OCI-LY7 (cell line): ENCODE measurements around the gene XRCC5. TPM values are rescaled to one million over a fixed set of nuclear protein-coding genes. Genes with fewer than 3 reads are reported as not detected.

Experiments used
- BruUV-seq: library from RNA; stranded (reverse); fragments of 400-500 nt; replicated peaks from 2 replicates; lab custom pipeline; 2021; lab: Mats Ljungman, UMichigan
- CTCF ChIA-PET: fragments of 300-600 bp; sonication (Branson Sonifier 250); formaldehyde crosslinking; loops from one replicate; lab custom pipeline; 2022; ENCODE audit warnings: antibody characterized with exemption; ENCODE audit not compliant: unreplicated experiment; lab: Charles Lee
- POLR2A ChIA-PET: fragments of 300-600 bp; sonication (Branson Sonifier 250); formaldehyde crosslinking; loops from one replicate; lab custom pipeline; 2022; ENCODE audit warnings: antibody characterized with exemption; lab: Charles Lee
- DNase-seq: peaks from one replicate; pipeline ENCODE4 v3.0.0-alpha.2; 2015; ENCODE audit warnings: low spot score
- H2AFZ ChIP-seq: fragments of 200-600 bp; sonication (generic), shearing (Covaris generic); 2 replicates; pipeline ENCODE4 v1.6.1; 2014; ENCODE audit warnings: mild to moderate bottlenecking, antibody characterized with exemption, low read length, moderate library complexity
- H3K27ac ChIP-seq: fragments of 200-600 bp; sonication (generic); 2 replicates; pipeline ENCODE4 v1.5.1; 2014; ENCODE audit warnings: mixed run types, low read depth, mild to moderate bottlenecking, moderate library complexity, low read length, inconsistent platforms; ENCODE audit not compliant: poor library complexity, severe bottlenecking
- H3K36me3 ChIP-seq: fragments of 200-600 bp; sonication (generic); 2 replicates; pipeline ENCODE4 v1.6.1; 2014; ENCODE audit warnings: mild to moderate bottlenecking, antibody characterized with exemption, low read length, moderate library complexity, mixed read lengths; ENCODE audit not compliant: insufficient read depth
- H3K4me1 ChIP-seq: fragments of 200-600 bp; sonication (generic); 2 replicates; pipeline ENCODE4 v1.5.1; 2014; ENCODE audit warnings: mild to moderate bottlenecking, low read length; ENCODE audit not compliant: insufficient read depth, poor library complexity, severe bottlenecking
- H3K4me2 ChIP-seq: fragments of 200-600 bp; sonication (generic); 2 replicates; pipeline ENCODE4 v1.6.1; 2014; ENCODE audit warnings: mild to moderate bottlenecking, low read length
- H3K4me3 ChIP-seq: fragments of 200-600 bp; sonication (generic); 2 replicates; pipeline ENCODE4 v1.5.1; 2014; ENCODE audit warnings: mild to moderate bottlenecking, low read depth, low read length; ENCODE audit not compliant: poor library complexity, severe bottlenecking
- H3K79me2 ChIP-seq: fragments of 200-600 bp; sonication (generic); 2 replicates; pipeline ENCODE4 v1.6.1; 2016; ENCODE audit warnings: low read depth, mild to moderate bottlenecking, low read length, moderate library complexity, mixed read lengths; ENCODE audit not compliant: insufficient read depth
- H3K9me2 ChIP-seq: fragments of 200-600 bp; sonication (generic); 2 replicates; pipeline ENCODE4 v1.6.1; 2016; ENCODE audit warnings: mild to moderate bottlenecking, low read length, mixed read lengths; ENCODE audit not compliant: insufficient read depth
- H3K9me3 ChIP-seq: fragments of 200-600 bp; sonication (generic); 2 replicates; pipeline ENCODE4 v1.6.1; 2014; ENCODE audit warnings: mild to moderate bottlenecking, mixed run types, low read length, mixed read lengths
- H4K20me1 ChIP-seq: fragments of 200-600 bp; sonication (generic); 2 replicates; pipeline ENCODE4 v1.6.1; 2014; ENCODE audit warnings: mild to moderate bottlenecking, antibody characterized with exemption, low read length, moderate library complexity, mixed read lengths; ENCODE audit not compliant: insufficient read depth
- CTCF ChIP-seq: fragments of 200-600 bp; sonication (generic); conservative IDR thresholded peaks from 2 replicates; pipeline ENCODE4 v1.5.1; 2014; ENCODE audit warnings: mild to moderate bottlenecking, antibody characterized with exemption, low read length, moderate library complexity, mixed read lengths
- EZH2phosphoT487 ChIP-seq: fragments of 200-600 bp; sonication (generic); IDR thresholded peaks from 2 replicates; pipeline ENCODE4 v1.6.1; 2018; ENCODE audit warnings: low read depth, borderline replicate concordance, mild to moderate bottlenecking, mixed run types, antibody characterized with exemption, low read length, moderate library complexity, mixed read lengths
- intact Hi-C: fragments of 100-400 bp; cut with micrococcal nuclease; formaldehyde crosslinking; loops from one replicate; pipeline ENCODE4 v1.10.0; 2022; ENCODE audit not compliant: unreplicated experiment
- total RNA-seq, 2 experiments: library from RNA; depleted of rRNA in 1 of 2; stranded (reverse); fragments of >200 nt in 1 of 2; shearing (Covaris generic) in 1 of 2; gene quantifications; 2 replicates each; pipeline ENCODE4 v1.2.3, GENCODE V29; 2014 to 2022

The XRCC5 gene
- total RNA-seq, 2 experiments from 2014 or later = 174 to 344 TPM

- Histone ChIP-seq H2AFZ (peak overlapping the region; percentile 39; the same call in 1 of the 2 replicates), H3K79me2 (peaks cover 89% of the 10 kb centered on the region), H4K20me1 (peaks cover 53% of the 10 kb centered on the region), H3K4me2 (peak overlapping the region; percentile 75), H3K9me3 (no peaks in the 10 kb centered on the region), H3K9me2 (no peaks in the 10 kb centered on the region), H3K36me3 (peaks cover 98% of the 10 kb centered on the region), H3K4me3 (peak overlapping the region; percentile 58), H3K27ac (peak overlapping the region; percentile 39), H3K4me1 (peaks cover 57% of the 10 kb centered on the region)
- peak; percentile 91 for TF ChIP-seq CTCF
- TF ChIP-seq EZH2phosphoT487 = no peak
- peak; percentile 98 for DNase-seq
- CTCF ChIA-PET = interaction anchor here (0.6 to 1.0 kb wide), 3 partner anchors 33 to 57 kb away, joined by 3 to 4 read pairs (median 3); partner anchors contain the start of genes PECR and TMEM169
- no TSS peak for BruUV-seq
- POLR2A ChIA-PET = interaction anchor here (0.5 to 1.2 kb wide), 4 partner anchors 8 to 18 kb away, joined by 3 to 5 read pairs (median 4); no protein-coding TSS in a partner anchor
- intact Hi-C loops = loop anchor here (5.0 kb wide), 1 partner anchor 42 kb away; no protein-coding TSS in a partner anchor
Observed at GRCh38 chr2:216114714-216115531, 5.8 kb downstream of the XRCC5 start.

GRCh38 chr2:216116418-216116817 is 7.3 kb downstream of the XRCC5 start:
- peaks cover 45% of the 10 kb centered on the region for H3K4me1 ChIP-seq
- H4K20me1 ChIP-seq = peaks cover 40% of the 10 kb centered on the region
- H3K4me2 ChIP-seq = no peak overlapping the region
- no TSS peak for BruUV-seq
- H3K36me3 ChIP-seq = peaks cover 100% of the 10 kb centered on the region
- H3K27ac ChIP-seq = no peak overlapping the region
- no peaks in the 10 kb centered on the region for H3K9me3 ChIP-seq
- H3K9me2 ChIP-seq = no peaks in the 10 kb centered on the region
- ChIA-PET POLR2A (no interaction called here), CTCF (no interaction called here)
- no peak for DNase-seq
- peaks cover 85% of the 10 kb centered on the region for H3K79me2 ChIP-seq
- no peak overlapping the region for H2AFZ ChIP-seq
- intact Hi-C loops = loop anchor here (5.0 kb wide), 1 partner anchor 41 kb away; no protein-coding TSS in a partner anchor
- H3K4me3 ChIP-seq = no peak overlapping the region
- no peak for TF ChIP-seq EZH2phosphoT487
- TF ChIP-seq CTCF = no peak
